GM18498 (cell line): Measurements from ENCODE around the gene DGUOK.
"Not testable (repeated sequence)": the region's sequence is repeated elsewhere in the genome, so short reads cannot be mapped to it uniquely, and the experiment has no call there.

Experiments
- ATAC-seq: cut with Tn5 transposase; IDR thresholded peaks from one replicate; pipeline ENCODE4 v1.9.1; 2021; ENCODE audit warnings: mild to moderate bottlenecking, moderate library complexity; ENCODE audit not compliant: unreplicated experiment

The DGUOK gene

DNA sequence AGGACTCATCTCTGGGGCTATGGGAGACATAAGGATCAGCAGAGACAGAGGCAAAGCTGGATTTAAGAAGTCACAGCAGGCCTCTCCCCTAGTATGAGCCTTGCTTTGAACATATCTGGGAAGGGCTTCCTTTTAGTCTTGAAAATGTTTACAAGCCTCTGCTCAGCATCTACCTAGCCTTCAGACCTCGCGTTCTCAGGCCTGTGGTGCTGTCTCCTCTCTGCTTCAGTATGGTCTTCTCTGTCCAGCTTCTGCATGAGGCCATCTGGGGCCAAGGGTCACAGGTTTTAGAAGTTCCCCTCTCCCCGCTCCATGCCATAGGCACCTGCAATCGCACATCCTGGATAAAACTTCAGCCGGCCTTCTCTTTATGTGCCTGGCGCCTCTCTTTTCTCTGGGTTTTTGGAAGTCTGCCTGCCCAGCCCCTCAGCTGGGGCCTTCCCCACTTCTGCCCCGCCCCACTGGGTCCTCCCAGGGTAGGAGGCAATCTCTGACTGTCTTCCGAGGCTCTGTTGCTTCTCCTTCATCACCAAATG lies 26.8 kb upstream of the DGUOK start:
- ATAC-seq, result no peak

- ATAC-seq, result no peak
These were observed 25.5 kb upstream of the DGUOK start for GRCh38 chr2:73901143-73901542.

- no peak for ATAC-seq
These were observed 24.4 kb upstream of the DGUOK start for GRCh38 chr2:73902284-73902683.

DNA sequence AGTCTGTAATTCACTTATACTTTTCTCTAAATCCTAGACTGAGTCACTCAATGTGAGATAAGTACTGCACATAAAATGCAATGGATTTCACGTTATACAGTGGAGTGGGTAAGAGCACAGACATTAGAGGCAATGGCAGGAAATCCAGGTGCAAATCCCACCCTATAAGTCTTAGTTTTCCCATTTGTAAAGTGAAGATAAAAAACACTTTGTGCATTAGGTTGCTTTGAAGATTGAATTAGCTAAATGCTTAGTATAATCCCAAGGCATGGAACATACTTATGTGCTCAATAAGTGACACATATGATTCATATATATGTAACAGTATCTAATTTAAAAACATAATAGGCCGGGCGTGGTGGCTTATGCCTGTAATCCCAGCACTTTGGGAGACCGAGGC lies 23.4 kb upstream of the DGUOK start:
- no peak for ATAC-seq

DNA sequence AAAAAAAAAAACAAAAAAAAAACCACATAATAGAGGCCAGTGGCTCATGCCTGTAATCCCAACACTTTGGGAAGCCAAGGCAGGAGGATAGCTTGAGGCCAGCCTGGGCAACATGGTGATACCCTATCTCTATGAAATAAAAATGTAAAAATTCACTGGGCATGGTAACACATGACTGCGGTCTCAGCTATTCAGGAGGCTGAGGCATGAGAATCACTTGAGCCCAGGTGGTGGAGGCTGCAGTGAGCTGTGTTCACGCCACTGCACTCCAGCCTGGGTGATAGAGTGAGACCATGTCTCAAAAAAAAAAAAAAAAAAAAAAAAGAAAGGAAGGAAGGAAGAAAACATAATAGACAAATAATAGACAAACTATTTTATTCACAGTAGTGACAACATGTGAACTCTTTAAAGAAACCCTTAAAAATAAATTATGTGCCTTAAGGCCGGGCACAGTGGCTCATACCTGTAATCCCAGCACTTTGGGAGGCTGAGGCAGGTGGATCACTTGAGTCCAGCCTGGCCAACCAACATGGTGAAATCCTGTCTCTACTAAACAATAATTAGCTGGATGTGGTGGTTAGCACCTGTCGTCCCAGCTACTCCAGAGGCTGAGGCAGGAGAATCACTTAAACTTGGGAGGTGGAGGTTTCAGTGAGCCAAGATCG lies 22.6 kb upstream of the DGUOK start:
- not testable (repeated sequence) for ATAC-seq

GRCh38 chr2:73904952-73905351 lies 21.7 kb upstream of the DGUOK start:
- ATAC-seq, result no peak

DNA sequence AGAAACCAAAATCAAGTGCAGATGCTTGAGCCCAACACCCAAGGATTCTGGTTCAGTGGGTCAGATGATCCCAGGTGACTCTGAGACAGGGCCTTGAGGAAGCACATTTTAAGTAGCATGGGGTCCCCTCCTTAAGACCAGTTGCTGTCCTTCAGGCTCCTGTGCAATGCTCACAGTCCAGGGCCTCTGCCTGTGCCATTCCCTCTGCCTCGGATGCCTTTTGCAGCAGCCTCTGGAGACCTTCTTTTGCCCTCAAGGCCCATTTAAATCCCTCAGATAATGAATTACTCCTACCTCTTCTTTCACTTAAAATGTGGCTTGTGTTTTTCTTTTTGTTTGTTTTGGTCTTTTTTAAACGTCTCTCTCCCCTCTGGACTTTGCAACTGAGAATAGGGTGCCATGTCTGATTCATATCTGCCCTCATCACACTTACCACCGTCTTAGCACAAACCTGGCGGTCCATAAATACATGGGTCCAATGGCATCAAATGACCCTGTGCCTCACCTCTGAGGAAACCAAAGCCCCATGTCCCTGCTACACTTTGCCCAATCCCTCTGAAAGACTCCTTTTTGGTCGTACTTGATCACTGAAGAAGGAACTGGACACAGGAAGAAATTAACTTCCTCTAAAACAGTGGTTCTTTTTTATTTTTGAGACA lies 19.7 kb upstream of the DGUOK start:
- no peak for ATAC-seq

- ATAC-seq, result no peak
These were observed 18.7 kb upstream of the DGUOK start for GRCh38 chr2:73907840-73908452.

DNA sequence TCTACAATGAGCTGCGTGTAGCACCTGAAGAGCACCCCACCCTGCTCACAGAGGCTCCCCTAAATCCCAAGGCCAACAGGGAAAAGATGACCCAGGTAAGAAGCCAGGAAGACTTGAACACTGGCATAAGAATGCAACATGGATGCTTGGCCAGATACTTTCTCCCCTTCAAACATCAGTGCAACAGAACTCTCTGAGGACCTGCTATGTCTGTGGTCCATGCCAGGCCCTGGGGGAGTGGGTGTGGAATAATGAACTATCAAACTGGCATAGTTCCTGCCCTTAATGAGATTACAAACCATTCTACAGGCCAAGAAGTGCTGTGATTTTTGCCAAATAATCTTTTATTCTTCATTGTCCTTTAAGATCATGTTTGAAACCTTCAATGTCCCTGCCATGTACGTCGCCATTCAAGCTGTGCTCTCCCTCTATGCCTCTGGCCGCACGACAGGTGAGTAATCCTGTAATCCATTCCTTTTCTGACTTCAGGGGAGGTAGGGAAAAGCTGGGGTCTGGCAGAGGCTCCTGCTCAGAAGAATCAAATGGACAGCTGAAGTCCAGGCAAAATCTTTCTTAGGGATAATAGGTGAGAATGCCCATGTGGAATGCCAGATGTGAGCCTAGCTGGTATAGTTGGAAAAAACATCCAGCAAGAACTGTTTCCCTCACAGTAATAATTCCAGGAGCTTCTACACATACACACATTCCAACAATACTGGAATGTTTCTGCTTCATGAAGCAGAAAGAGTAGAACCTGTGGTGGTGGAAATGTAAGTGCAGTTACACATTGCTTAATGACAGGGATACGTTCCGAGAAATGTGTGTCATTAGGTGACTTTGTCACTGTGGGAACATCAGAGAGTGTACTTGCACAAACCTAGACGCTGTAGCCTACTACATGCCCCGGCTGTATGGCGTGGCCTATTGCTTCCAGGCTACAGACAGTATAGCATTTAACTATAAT lies 17.7 kb upstream of the DGUOK start:
- no peak for ATAC-seq

DNA sequence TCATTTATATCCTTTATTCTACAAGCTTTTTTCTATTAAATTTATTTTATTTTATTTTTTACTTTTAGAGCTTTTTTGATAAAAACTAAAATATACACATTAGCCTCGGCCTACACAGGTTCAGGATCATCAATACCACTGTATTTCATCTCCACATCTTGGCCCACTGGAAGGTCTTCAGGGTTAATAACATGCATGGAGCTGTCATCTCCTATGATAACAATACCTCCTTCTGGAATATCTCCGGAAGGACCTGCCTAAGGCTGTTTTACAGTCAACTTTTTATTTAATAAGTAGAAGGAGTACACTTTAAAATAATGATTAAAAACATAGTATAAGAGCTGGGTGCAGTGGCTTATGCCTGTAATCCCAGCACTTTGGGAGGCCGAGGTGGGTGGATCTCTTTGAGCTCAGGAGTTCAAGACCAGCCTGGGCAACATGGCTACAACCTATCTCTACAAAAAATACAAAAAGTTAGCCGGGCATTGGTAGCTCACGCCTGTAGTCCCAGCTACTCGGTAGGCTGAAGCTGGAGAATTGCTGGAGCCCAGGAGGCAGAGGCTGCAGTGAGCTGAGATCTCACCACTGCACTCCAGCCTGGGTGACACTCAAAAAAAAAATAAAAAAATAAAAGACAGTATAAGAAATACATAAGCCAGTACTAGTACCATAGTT lies 15.7 kb upstream of the DGUOK start:
- no peak for ATAC-seq

GRCh38 chr2:73911548-73912208 lies 15.0 kb upstream of the DGUOK start:
- ATAC-seq, result no peak

- no peak for ATAC-seq
These were observed 13.1 kb upstream of the DGUOK start for GRCh38 chr2:73913414-73914054.

GRCh38 chr2:73914667-73915066 lies 12.0 kb upstream of the DGUOK start:
- ATAC-seq, result no peak

- no peak for ATAC-seq
These were observed 11.2 kb upstream of the DGUOK start for GRCh38 chr2:73915437-73915993.

- no peak for ATAC-seq
These were observed 10.0 kb upstream of the DGUOK start for GRCh38 chr2:73916666-73917065.

GRCh38 chr2:73917296-73917695 lies 9.4 kb upstream of the DGUOK start:
- ATAC-seq, result no peak

- ATAC-seq, result no peak
These were observed 8.9 kb upstream of the DGUOK start for GRCh38 chr2:73917696-73918207.

GRCh38 chr2:73918856-73919255 lies 7.8 kb upstream of the DGUOK start:
- no peak for ATAC-seq
